GM19025 (cell line): ENCODE data around the gene NUDT3.
"Not testable (repeated sequence)": the region's sequence is repeated elsewhere in the genome, so short reads cannot be mapped to it uniquely, and the experiment has no call there.

Experiments
- ATAC-seq: cut with Tn5 transposase; IDR thresholded peaks from one replicate; pipeline ENCODE4 v1.9.1; 2021; ENCODE audit warnings: mild to moderate bottlenecking, low read depth, moderate library complexity; ENCODE audit not compliant: unreplicated experiment

Gene NUDT3

DNA sequence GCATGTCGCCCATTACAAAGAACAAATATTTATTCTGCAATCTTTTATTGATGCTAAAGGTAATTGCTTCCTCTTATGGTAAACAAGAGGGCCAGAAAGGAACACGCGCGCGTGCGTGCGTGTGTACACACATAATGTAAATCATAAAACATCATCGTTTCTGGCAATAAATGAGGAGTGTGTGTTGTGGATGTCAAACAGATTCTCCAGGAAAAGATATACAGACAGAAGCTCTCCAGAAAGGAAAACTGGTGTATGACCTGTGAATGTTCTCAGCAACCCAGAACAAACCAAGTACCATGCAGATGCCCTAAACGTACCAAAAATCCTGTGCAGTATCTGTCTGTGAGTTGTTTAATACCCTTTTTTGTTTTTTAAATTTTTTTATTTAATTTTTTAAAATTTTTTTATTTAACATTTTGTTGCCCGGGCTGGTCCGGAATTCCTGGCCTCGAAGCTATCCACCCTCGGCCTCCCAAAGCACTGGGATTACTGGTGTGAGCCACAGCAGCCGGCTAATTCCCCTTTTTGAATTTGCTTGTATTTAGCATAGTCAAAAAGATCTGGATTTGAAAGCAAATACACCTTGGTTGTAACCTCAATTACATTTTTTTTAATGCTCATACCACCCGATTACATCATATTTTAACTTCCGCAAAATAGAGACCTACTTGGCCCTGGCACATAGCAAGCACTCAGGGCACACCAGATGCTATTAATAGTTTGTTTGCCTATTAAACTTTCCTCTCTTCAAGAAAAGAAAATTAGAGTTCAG is 909 bp upstream of the NUDT3 start:
- ATAC-seq = no peak

DNA sequence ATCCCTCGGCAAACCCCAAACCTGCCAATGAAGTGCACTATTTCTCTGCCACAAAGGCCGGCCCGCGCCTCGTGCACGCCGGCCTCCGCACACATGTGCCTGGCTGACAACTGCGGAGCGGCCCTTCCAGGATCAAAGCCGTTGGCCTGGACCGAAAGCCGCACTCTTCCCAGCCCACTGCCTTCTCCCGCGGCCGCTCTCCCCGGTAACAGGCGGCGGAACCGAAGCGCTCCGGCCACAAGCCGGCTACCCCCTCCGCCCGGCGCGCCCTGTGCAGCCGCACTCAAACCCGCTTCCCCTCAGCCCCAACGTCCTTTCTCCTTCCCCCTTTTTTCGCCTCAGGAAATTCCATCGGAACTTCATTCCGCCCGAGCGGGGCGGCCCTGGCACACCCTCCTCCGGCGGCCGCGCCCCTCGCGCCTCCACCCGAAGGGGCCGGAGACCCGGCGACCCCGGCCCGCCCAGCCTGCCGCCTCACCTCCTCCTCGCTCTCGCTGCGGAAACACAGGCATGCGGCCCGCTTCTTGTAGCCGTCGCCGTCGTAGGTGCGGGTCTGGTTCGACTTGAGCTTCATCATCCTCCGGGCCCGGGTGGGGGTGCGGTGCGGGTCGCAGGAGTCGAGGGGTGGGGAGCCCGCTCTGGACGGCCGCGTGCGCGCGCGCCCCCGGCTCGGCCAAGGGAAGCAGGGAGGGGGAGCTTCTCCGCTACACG is 528 bp downstream of the NUDT3 start:
- peak; percentile 34 for ATAC-seq

DNA sequence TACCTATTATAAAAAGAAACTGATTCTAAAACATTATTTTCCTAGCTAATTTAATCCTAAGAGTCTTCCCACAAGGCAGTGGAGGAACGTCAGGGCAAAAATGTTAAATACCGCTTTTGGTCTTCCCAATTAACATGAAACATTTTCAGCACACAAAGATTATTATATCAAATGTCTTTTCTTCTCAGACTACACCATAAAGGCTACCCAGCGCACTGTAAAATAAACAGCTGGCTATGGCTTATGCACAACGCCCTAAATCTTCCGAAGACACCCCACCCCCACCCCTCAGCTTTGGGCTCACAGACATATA is 1.0 kb downstream of the NUDT3 start:
- no peak for ATAC-seq

DNA sequence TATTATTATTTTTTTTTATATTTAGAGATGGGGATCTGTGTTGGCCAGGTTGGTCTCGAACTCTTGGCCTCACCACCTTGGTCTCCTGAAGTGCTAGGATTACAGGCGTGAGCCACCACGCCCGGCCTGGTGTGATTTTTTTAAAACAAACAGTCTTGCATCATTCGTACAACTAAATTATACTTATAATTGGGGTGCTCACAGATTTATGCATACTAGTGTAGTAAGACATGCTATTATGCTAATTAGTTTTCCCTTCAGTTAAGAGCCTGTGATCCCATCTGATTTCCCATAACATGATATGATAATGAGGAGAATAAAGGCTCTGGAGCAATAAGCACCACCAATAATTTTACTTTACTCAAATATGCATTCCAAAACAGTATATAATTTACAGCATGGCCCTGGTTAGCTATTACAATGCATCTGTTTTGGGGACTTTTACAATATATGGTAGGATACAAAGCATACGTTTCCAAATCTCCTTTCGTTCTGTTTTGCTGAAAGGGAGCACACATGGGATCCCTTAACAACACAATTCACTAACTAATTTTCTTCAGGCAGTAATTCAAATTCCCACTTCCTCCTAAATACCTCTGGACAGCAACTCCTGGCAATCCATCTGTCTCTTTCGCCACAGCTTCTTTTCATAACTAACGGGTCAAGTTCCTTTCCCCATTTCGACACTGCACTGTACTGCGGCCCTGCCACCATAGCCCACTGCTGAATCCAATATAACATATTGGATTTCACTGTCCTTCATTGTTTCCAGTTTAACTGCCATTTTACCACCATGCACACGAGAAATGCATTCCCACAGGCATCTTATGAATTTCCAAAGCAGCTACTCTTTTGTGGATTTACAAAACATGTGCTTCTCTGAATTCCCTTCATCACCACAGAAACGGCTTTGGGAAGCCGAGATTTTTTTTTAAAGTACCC is 1.7 kb downstream of the NUDT3 start:
- no peak for ATAC-seq

DNA sequence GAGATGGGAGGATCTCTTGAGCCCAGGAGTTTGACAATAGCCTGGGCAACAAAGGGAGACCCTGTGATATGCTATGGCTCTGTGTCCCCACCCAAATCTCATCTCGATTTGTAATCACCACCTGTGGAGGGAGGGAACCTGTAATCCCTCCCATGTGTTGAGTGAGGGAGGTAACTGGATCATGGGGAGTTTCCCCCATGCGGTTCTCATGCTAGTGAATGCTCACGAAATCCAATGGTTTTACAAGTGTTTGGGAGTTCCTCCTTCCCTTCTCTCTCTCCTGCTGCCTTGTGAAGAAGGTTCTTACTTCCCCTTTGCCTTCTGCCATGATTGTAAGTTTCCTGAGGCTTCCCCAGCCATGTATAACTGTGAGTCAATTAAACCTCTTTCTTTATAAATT is 3.4 kb downstream of the NUDT3 start:
- no peak for ATAC-seq

DNA sequence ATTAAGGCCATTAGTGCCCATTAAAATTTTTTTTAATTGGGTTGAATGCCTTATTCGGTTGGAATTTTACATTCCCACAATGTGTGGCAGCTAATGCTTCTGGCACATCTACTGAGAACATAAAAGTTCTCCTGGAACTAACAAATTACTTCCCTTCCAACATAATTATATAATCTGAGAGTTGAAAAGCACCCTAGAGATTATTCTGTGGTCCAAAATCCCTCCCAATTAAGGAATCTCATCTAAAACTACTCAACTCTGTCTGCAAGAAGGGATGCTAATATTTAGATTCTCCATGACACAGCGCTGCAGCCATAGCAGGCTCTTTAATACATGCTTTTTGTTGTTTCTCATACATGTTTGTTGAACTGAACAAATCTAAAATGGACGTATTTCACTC is 4.0 kb downstream of the NUDT3 start:
- ATAC-seq = no peak

DNA sequence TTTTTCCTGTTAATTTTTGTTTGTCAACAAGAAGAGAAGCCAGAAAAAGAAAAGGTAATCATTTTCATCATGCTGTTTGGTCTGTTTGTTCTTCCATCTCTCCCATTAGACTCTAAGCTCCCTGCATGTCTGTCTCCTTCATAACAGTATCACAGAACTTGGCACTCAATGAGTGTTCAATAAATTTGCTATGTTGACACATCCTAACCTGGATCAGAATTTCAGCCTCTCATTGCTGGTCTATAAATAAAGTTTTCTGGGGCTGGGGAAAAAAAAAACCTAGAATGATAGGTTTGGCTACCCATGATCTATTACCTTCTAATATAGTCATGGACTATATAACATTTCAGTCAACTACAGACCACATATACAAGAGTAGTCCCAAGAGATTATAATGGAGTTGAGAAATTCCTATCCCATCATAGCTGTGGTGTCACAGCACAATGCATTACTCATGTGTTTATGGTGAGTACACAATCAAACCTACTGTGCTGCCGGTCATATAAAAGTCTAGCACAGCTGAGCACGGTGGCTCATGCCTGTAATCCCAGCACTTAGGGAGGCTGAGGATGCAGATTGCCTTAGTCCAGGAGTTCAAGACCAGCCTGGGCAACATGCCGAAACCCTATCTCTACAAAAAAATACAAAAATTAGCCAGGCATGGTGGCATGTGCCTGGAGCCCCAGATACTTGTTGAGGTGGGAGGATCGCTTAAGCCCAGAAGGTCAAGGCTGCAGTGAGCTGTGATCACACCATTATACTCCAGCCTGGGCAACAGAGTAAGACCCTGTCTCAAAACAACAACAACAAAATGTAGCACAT is 5.9 kb downstream of the NUDT3 start:
- ATAC-seq = no peak

DNA sequence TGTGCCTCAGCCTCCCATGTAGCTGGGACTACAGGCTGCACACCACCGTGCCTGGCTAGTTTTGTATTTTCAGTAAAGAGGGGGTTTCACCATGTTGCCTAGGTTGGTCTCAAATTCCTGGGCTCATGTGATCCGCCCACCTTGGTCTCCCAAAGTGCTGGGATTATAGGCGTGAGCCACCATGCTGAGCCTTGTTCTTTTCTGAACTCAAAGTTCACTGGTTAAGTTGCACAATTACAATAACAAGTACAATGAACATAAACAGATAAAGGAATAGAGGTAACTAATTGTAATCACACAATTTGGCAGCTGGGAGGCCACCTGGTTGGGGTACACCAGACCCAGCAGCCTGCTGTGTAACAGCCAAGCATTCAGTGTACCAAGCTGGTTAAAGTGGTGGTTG is 6.7 kb downstream of the NUDT3 start:
- no peak for ATAC-seq

DNA sequence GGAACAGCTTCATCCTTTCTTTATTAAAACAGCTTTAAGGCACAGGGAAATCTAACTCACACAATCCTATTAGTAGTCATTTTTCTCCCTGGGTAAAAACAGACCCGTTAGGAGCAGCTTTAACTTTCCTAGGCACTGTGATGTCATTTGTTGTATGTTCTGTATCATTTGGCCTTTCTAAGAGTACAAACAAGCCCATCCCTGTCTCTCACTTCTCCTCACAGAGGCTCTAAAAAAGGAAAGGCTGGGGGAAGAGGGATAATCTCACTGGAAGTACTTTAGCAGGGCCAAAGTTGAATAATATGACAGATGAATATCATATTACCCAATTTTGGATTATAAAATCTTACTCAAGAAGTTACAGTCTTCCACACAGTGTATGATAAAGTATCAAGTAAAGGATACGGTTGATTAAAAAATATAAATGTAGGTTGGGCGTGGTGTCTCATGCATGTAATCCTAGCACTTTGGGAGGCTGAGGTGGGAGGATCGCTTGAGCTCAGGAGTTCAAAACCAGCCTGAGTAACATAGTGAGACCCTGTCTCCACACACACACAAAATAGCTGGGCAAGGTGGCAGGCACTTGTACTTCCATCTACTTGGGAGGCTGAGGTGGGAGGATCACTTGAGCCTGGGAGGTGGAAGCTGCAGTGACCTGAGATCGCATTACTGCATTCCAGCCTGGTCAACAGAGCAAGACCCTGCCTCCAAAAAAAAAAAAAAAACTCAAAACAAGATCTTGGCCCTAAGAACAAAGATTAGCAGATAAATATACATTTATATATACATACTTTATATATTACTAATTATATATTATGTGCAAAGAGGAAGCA is 7.9 kb downstream of the NUDT3 start:
- no peak for ATAC-seq

DNA sequence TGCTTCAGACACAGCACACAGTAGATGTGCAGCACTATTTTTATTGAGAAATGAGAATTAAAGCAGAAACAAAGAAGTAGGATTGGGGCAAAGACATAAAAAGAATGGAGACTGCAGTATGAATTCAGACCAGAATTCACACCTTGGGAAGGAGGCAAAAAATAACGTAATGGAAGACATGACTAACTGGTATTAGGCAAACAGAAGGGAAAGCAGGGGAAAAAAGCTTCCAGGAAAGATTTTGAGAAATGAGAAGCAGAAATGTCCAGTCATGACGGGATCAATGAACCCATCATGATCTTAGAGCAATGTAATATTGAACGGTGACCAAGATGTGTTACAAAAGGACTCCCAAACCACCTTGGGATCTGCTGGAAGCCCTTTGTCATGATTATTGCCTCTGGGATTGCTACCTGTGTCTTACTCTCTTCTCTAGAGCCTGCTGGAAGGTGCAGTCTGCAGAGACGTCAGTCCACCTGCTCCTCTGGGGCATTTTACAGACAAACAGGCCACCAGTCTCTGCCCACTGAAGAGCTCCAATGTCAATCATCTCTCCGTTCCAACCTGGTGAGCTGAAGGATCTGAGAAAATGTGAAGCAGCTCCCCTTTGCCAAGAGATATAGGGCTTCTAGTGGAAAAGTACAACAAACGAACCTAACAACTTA is 8.7 kb downstream of the NUDT3 start:
- no peak for ATAC-seq

DNA sequence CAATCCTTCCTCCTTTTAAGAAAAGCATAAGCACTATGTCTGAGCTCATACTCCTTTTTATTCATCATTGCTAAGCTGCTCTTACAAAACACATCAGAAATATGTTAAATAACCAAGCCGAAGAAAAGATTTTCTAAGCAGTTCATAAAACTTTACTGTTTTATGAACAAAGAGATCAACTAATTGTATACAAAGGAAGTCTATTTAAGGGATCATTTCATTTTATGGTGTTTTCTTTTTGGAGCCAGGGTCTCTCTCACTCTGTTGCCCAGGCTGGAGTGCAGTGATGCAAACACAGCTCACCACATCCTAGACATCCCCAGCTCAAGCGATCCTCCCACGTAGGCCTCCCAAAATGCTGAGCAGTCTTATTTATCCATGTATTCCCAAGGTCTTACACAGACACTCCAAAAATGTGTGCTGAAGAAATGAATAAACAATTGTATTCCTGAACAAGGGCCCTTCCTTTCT is 9.3 kb downstream of the NUDT3 start:
- ATAC-seq = no peak

DNA sequence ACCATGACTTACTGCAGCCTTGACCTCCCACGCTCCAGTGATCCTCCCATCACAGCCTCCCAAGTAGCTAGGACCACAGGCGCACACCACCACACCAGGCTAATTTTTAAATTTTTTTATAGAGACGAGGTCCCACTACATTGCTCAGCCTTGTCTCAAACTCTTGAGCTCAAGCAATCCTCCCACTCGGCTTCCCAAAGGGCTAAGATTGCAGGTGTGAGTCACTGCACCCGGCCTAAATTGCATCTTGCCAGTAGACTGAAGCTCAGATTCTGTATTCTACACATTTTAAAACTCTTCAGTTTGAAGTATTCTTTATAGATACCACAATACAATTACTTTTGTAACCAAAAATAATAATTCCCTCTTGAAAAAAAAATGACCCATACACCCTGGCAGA is 11.4 kb downstream of the NUDT3 start:
- ATAC-seq = no peak

DNA sequence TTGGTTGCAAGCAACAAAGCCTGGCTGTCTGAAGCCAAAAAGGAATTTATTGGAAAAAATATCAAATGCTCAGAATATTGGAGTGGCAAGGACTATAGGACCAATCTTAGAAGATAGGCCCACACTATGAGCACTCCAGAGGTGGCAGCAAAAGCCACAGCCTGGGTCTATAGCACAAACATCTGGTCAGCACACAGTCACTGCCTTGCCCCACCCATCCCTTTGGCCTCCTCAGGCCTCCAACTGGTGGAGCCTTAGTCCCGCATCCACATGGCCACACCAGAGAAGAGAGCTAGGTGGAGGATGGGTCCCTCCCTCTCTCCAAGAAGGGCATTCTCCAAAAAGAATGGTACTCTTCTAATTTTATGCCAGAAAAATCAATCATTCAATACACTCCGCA is 14.0 kb downstream of the NUDT3 start:
- no peak for ATAC-seq

DNA sequence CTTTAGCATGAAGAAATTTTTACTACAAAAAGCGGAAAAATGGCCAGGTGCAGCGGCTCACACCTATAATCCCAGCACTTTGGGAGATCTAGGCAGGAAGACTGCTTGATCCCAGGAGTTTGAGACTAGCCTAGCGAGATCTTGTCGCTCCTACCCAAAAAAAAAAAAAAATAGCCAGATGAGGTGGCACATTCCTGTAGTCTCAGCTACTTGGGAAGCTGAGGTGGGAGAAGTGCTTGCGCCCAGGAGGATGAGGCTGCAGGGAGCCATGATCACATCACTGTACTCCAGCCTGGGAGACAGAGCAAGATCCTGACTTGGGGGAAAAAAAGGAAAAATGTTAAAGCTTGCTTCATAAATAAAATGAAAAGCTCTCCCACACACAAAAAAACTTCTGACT is 14.5 kb downstream of the NUDT3 start:
- no peak for ATAC-seq

DNA sequence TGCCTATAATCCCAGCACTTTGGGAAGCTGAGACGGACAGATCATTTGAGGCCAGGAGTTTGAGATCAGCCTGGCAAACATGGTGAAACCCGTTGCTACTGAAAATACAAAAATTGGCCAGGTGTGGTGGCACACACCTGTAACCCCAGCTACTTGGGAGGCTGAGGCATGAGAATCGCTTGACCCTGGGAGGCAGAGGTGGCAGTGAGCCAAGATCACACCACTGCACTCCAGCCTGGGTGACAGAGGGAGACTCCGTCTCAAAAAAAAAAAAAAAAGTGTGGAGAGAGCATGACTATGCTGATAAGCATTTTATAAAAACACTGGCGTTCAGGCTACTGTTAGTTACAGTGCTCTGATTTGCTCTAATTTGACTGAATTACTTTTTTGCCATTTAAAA is 14.9 kb downstream of the NUDT3 start:
- ATAC-seq = not testable (repeated sequence)

DNA sequence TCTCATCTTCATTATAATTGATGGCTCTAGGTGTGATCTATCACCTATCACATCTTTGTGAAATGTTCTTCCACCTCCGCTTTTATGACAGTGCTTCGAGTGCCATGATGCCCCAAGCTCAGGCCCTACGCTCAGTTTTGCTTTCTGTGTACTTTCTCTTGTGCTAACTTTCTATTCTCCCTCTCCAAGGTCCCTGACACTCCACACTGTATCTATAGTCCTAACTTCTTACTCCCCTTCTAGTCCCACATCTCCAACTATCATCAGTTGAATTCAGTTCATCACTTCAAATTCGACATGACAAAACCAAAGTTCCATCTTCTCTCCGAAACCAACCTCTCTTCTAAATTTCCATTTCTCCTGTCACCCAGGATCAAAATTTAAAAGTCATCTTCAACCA is 16.6 kb downstream of the NUDT3 start:
- ATAC-seq = no peak

DNA sequence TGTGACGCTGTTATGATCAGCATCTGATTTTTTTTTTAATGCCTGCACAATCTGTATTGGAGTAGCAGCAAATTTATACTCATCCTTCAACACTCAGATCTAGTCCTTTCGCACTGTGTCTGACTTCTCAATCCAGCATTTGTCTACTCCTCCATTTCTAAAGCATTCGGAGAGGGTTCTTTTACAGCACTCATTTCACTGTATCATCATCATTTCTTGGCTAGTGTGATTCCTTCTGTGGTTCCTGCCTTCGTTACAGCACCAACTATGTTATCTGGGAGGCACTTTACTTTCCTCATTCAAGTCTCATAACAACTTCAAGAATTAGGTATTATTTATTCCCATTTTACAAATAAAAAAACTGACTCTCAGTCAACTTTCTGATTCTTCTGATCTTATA is 18.0 kb downstream of the NUDT3 start:
- ATAC-seq = no peak

DNA sequence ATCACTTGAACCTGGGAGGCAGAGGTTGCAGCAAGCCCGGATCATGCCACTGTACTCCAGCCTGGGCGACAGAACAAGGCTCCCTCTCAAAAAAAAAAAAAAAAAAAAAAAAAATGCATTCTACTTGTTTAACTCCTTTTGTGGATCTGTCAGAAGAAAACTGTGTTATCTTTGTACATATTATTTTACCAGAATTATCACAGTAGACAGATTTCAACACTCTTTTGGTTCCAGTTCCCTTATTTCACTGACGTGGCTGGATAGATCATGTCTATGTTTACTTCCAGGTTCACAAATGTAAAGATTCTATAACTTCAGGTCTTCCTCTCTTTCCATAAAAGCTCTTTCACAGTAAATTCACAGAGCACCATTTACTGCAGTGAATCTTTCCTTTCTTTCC is 18.4 kb downstream of the NUDT3 start:
- ATAC-seq = no peak

DNA sequence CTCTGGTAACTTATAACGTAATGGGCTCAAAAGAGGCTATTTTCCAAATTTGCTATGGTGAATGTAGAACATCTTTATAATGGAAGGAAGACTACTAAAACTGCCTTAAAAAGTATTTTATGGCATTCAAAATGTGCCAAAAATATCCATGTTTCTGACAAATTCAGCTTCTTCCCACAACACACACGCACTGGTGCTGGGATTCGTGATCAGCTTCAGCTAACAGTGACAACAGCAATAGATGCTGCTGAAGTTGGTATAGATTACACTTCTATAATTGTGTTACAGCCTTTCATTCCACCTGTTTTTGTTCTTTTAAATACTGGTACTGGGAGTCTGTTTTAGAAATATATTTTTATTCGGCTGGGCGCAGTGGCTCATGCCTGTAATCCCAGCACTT is 19.0 kb downstream of the NUDT3 start:
- no peak for ATAC-seq
